ENCODE data around the gene PLIN3. TPM values are rescaled to one million over a fixed set of nuclear protein-coding genes. Genes with fewer than 3 reads are reported as not detected.
"Not testable (repeated sequence)": the region's sequence is repeated elsewhere in the genome, so short reads cannot be mapped to it uniquely, and the experiment has no call there.

Gene PLIN3
- total RNA-seq, 4 donors from 2014 or later: 53.9 to 193 (median 92.5) TPM

- TF ChIP-seq POLR2A (IDR thresholded peaks at IDR 0.05) (no peak), CTCF (IDR thresholded peaks at IDR 0.05 in 4 of 5, conservative IDR thresholded peaks at IDR 0.05 in 1 of 5) (no peak)
- Histone ChIP-seq H3K4me3 (no peak overlapping the region), H3K27ac (no peak overlapping the region), H3K4me1 (peaks cover under 1 to 2% of the 10 kb centered on the region in 2 donors), H3K36me3 (peaks cover 0 to 52% of the 10 kb centered on the region in 2 donors), H3K9me3 (no peaks in the 10 kb centered on the region), H3K27me3 (no peaks in the 10 kb centered on the region)
- ATAC-seq: no peak
- in situ Hi-C loops (cut with MboI; ENCODE audit: low sequenced_read_pairs in 4 of 4) (no loop called here), intact Hi-C loops (cut with DNase I; ENCODE audit: low total_unique reads) (no loop called here)
- DNase-seq: no peak
Measured at GRCh38 chr19:4861147-4861546, 6.3 kb downstream of the PLIN3 start.

GRCh38 chr19:4859697-4860096, 7.8 kb downstream of the PLIN3 start:
- H3K4me3 ChIP-seq: no peak overlapping the region
- TF ChIP-seq POLR2A (IDR thresholded peaks at IDR 0.05) (no peak), CTCF (IDR thresholded peaks at IDR 0.05 in 4 of 5, conservative IDR thresholded peaks at IDR 0.05 in 1 of 5) (no peak)
- ATAC-seq (no peak), DNase-seq (no peak)
- in situ Hi-C loops (cut with MboI; ENCODE audit: low sequenced_read_pairs in 4 of 4) (loop anchor here in 1 of 4 donors (10.0 kb wide), 1 partner anchor 55 kb away; no protein-coding TSS in a partner anchor), intact Hi-C loops (cut with DNase I; ENCODE audit: low total_unique reads) (no loop called here)
- peaks cover 0 to 62% of the 10 kb centered on the region in 2 donors for H3K36me3 ChIP-seq
- H3K4me1 ChIP-seq: no peaks in the 10 kb centered on the region
- no peaks in the 10 kb centered on the region for H3K27me3 ChIP-seq
- no peaks in the 10 kb centered on the region for H3K9me3 ChIP-seq
- no peak overlapping the region for H3K27ac ChIP-seq

GRCh38 chr19:4856468-4856867, 11.0 kb downstream of the PLIN3 start:
- H3K9me3 ChIP-seq: not testable (repeated sequence)
- H3K36me3 ChIP-seq: peaks cover 0 to 67% of the 10 kb centered on the region in 2 donors

GRCh38 chr19:4853506-4853905, 14.0 kb downstream of the PLIN3 start:
- peaks cover 0 to 59% of the 10 kb centered on the region in 2 donors for H3K36me3 ChIP-seq
- not testable (repeated sequence) for H3K27ac ChIP-seq, DNase-seq, H3K4me3 ChIP-seq, H3K27me3 ChIP-seq, ATAC-seq, H3K9me3 ChIP-seq, H3K4me1 ChIP-seq
- intact Hi-C loops (cut with DNase I; ENCODE audit: low total_unique reads): loop anchor here (5.0 kb wide), 1 partner anchor 121 kb away; no protein-coding TSS in a partner anchor
- in situ Hi-C loops (cut with MboI; ENCODE audit: low sequenced_read_pairs in 4 of 4): loop anchor here in 2 of 4 donors (5.0 to 10.0 kb wide), 2 partner anchors 46 to 49 kb away; no protein-coding TSS in a partner anchor

More at GRCh38 chr19:4856468-4856867, 11.0 kb downstream of the PLIN3 start:
- H3K27me3 ChIP-seq; H3K4me3 ChIP-seq; intact Hi-C loops (cut with DNase I; ENCODE audit: low total_unique reads); H3K4me1 ChIP-seq; H3K27ac ChIP-seq; ATAC-seq; DNase-seq: not testable (repeated sequence)
- in situ Hi-C loops (cut with MboI; ENCODE audit: low sequenced_read_pairs in 4 of 4): loop anchor here in 1 of 4 donors (10.0 kb wide), 1 partner anchor 52 kb away; no protein-coding TSS in a partner anchor

- Histone ChIP-seq H3K27ac (no peak overlapping the region), H3K4me3 (no peak overlapping the region), H3K9me3 (no peaks in the 10 kb centered on the region), H3K4me1 (no peaks in the 10 kb centered on the region), H3K27me3 (no peaks in the 10 kb centered on the region), H3K36me3 (peaks cover 0 to 58% of the 10 kb centered on the region in 2 donors)
- TF ChIP-seq POLR2A (IDR thresholded peaks at IDR 0.05): no peak
- no peak for TF ChIP-seq CTCF (IDR thresholded peaks at IDR 0.05 in 4 of 5, conservative IDR thresholded peaks at IDR 0.05 in 1 of 5)
- intact Hi-C loops (cut with DNase I; ENCODE audit: low total_unique reads) (loop anchor here (5.0 kb wide), 1 partner anchor 120 kb away; no protein-coding TSS in a partner anchor), in situ Hi-C loops (cut with MboI; ENCODE audit: low sequenced_read_pairs in 4 of 4) (loop anchor here in 2 of 4 donors (5.0 to 10.0 kb wide), 2 partner anchors 45 to 48 kb away; no protein-coding TSS in a partner anchor)
- DNase-seq (no peak), ATAC-seq (no peak)
Measured at GRCh38 chr19:4852484-4852883, 15.0 kb downstream of the PLIN3 start.

Measured in gastrocnemius medialis (tissue), 4 donors.